Measurements from ENCODE around the gene SQOR. TPM values are rescaled to one million over a fixed set of nuclear protein-coding genes. Genes with fewer than 3 reads are reported as not detected.

Gene SQOR
- total RNA-seq, 1 experiment from 2014 or later, result 17.6 TPM

DNA sequence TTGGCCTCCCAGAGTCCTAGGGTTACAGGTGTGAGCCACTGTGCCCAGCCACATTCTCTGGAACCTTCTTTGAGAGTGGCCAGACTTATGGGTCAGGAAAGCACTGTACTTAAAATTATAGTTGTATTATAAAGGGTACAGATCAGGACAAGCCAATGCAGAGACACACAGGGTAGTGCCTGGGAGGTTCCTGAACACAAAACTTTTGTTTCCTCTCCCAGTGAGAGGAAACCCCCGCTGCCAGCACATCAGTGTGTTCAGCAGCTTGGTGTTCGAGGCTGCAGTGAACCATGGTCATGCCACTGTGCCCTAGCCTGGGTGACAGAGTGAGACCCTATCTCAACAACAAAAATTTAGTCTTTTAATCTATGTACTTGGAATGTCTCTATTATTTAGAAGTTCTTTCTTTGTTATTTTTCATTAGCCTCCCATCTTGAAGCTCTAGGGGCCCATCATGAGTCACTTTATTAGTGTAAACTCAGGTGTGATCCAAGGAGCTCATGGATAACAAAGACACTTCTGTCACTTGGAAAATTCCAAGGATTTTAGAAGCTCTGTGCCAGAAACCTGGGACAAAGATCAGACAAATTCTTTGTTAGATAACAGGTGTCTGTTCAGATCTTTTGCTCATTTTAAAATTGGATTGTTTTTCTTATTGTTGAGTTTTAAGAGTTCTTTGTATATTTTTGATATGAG, 39.8 kb upstream of the SQOR start:
- POLR2A ChIA-PET, result interaction anchor here (1.4 kb wide), 1 partner anchor 8 kb away, joined by 3 read pairs; the partner anchor contains the start of gene BLOC1S6
- H3K27ac ChIP-seq (ENCODE audit: low read depth, low read length), result peak overlapping the region; percentile 74
- peak; percentile 39 for DNase-seq (ENCODE audit: low read depth, low spot score)
- ATAC-seq, result peak; percentile 79
- H2AFZ ChIP-seq (ENCODE audit: low read depth, low read length, poor library complexity, severe bottlenecking), result no peak overlapping the region
- H3K79me2 ChIP-seq (ENCODE audit: insufficient read depth, low read length), result peaks cover 58% of the 10 kb centered on the region
- no TSS peak for BruUV-seq (replicated peaks)
- peak overlapping the region; percentile 46 for H3K4me2 ChIP-seq (ENCODE audit: low read length)
- no peaks in the 10 kb centered on the region for H3K9me3 ChIP-seq (ENCODE audit: control insufficient read depth in 1 of 2, insufficient read depth in 1 of 2, low read depth in 1 of 2, low read length in 2 of 2)
- CTCF ChIA-PET, result interaction anchor here (1.0 to 1.5 kb wide), 3 partner anchors 17 to 137 kb away, joined by 5 to 8 read pairs (median 6); no protein-coding TSS in a partner anchor
- peaks cover 12 to 15% of the 10 kb centered on the region in 2 experiments; a peak in 3 of 4 replicates for H3K4me1 ChIP-seq (ENCODE audit: control insufficient read depth in 1 of 2, insufficient read depth in 2 of 2, low read length in 2 of 2)
- no peak overlapping the region for H3K9ac ChIP-seq (ENCODE audit: low read length)
- no peaks in the 10 kb centered on the region for H4K20me1 ChIP-seq (ENCODE audit: insufficient read depth)
- H3K9me2 ChIP-seq (ENCODE audit: insufficient read depth), result no peaks in the 10 kb centered on the region
- 0 out of 4 replicates have a peak overlapping the region, but pooled peaks of 1 of the 2 experiments have one; percentile 2 for H3K4me3 ChIP-seq (replicated peaks in 1 of 2; ENCODE audit: low read depth in 1 of 2, low read length in 2 of 2)
- peaks cover 2 to 10% of the 10 kb centered on the region in 2 experiments for H3K36me3 ChIP-seq (ENCODE audit: control insufficient read depth in 1 of 2, insufficient read depth in 2 of 2, low read length in 2 of 2)
- TF ChIP-seq SP1 (IDR thresholded peaks at IDR 0.05; ENCODE audit: low read depth) (peak; percentile 30; the same call in 1 of the 2 replicates), RAD21 (IDR thresholded peaks at IDR 0.05; ENCODE audit: low read depth) (no peak), JUND (IDR thresholded peaks at IDR 0.05) (peak; percentile 21; the same call in 1 of the 2 replicates), FOSL1 (IDR thresholded peaks at IDR 0.05; ENCODE audit: low read depth) (peak; percentile 20; the same call in 1 of the 2 replicates), EGR1 (IDR thresholded peaks at IDR 0.05; ENCODE audit: low read depth) (no peak)
- RAD21 ChIA-PET (ENCODE audit: low non-redundant PET in 1 of 2, low total read pairs in 2 of 2, uncharacterized antibody in 2 of 2, unreplicated experiment in 2 of 2), result no interaction called here
- intact Hi-C loops (cut with micrococcal nuclease), result no loop called here
- no peaks in the 10 kb centered on the region for H3K27me3 ChIP-seq (ENCODE audit: insufficient read depth, low read length)

DNA sequence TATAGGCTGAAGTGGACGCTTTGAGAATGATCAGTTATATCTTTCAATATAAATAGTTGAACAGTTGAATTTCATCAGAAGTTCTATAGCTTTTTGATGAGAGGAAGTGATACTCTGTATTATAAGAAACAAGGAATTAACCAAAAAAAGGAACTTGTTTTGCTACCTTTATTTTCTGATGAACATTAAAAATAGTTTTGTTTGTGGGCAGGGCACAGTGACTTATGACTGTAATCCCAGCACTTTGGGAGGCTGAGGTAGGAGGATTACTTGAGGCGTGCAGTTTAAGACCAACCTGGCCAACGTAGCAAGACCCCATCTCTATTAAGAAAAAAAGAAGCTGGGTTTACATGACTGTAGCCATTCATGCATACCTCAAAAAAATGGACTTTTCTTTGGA, 30.9 kb upstream of the SQOR start:
- H3K79me2 ChIP-seq (ENCODE audit: insufficient read depth, low read length), result peaks cover 17% of the 10 kb centered on the region
- H2AFZ ChIP-seq (ENCODE audit: low read depth, low read length, poor library complexity, severe bottlenecking), result no peak overlapping the region
- DNase-seq (ENCODE audit: low read depth, low spot score) (no peak), ATAC-seq (no peak)
- intact Hi-C loops (cut with micrococcal nuclease), result no loop called here
- no peak overlapping the region for H3K4me2 ChIP-seq (ENCODE audit: low read length)
- BruUV-seq (replicated peaks), result no TSS peak
- RAD21 ChIA-PET (ENCODE audit: low non-redundant PET in 1 of 2, low total read pairs in 2 of 2, uncharacterized antibody in 2 of 2, unreplicated experiment in 2 of 2), result no interaction called here
- no peak overlapping the region for H3K4me3 ChIP-seq (replicated peaks in 1 of 2; ENCODE audit: low read depth in 1 of 2, low read length in 2 of 2)
- no peaks in the 10 kb centered on the region for H3K9me3 ChIP-seq (ENCODE audit: control insufficient read depth in 1 of 2, insufficient read depth in 1 of 2, low read depth in 1 of 2, low read length in 2 of 2)
- no peaks in the 10 kb centered on the region for H3K9me2 ChIP-seq (ENCODE audit: insufficient read depth)
- H3K9ac ChIP-seq (ENCODE audit: low read length), result no peak overlapping the region
- no peaks in the 10 kb centered on the region for H3K4me1 ChIP-seq (ENCODE audit: control insufficient read depth in 1 of 2, insufficient read depth in 2 of 2, low read length in 2 of 2)
- H4K20me1 ChIP-seq (ENCODE audit: insufficient read depth), result no peaks in the 10 kb centered on the region
- H3K36me3 ChIP-seq (ENCODE audit: control insufficient read depth in 1 of 2, insufficient read depth in 2 of 2, low read length in 2 of 2), result peaks cover 0 to 14% of the 10 kb centered on the region in 2 experiments; a peak in 3 of 4 replicates
- POLR2A ChIA-PET, result no interaction called here
- H3K27ac ChIP-seq (ENCODE audit: low read depth, low read length), result no peak overlapping the region
- CTCF ChIA-PET, result interaction anchor here (0.9 to 1.1 kb wide), 2 partner anchors 10 to 30 kb away, joined by 4 to 5 read pairs; no protein-coding TSS in a partner anchor
- TF ChIP-seq EGR1 (IDR thresholded peaks at IDR 0.05; ENCODE audit: low read depth) (no peak), POLR2AphosphoS5 (IDR thresholded peaks at IDR 0.05; ENCODE audit: low read depth, low read length) (no peak), SIN3A (IDR thresholded peaks at IDR 0.05; ENCODE audit: low read depth) (no peak), ELF1 (IDR thresholded peaks at IDR 0.05; ENCODE audit: borderline replicate concordance, low read depth) (no peak), POLR2A (IDR thresholded peaks at IDR 0.05; ENCODE audit: borderline replicate concordance, extremely low read depth, insufficient read depth, insufficient read length) (no peak), ZNF274 (IDR thresholded peaks at IDR 0.05; ENCODE audit: low read depth, low read length) (no peak), CEBPB (IDR thresholded peaks at IDR 0.05; ENCODE audit: low read depth) (no peak), TCF7L2 (IDR thresholded peaks at IDR 0.05; ENCODE audit: borderline replicate concordance, extremely low read depth, insufficient read depth, insufficient read length) (no peak), EZH2phosphoT487 (IDR thresholded peaks at IDR 0.05; ENCODE audit: borderline replicate concordance) (no peak), YY1 (IDR thresholded peaks at IDR 0.05; ENCODE audit: extremely low read depth, insufficient replicate concordance, low read depth, low read length) (no peak), RAD21 (IDR thresholded peaks at IDR 0.05; ENCODE audit: low read depth) (no peak), CBX3 (IDR thresholded peaks at IDR 0.05; ENCODE audit: low read depth) (no peak), SP1 (IDR thresholded peaks at IDR 0.05; ENCODE audit: low read depth) (no peak), EZH2 (IDR thresholded peaks at IDR 0.05) (no peak), SRF (IDR thresholded peaks at IDR 0.05; ENCODE audit: low read depth) (no peak)
- TF ChIP-seq, protein P1, sequence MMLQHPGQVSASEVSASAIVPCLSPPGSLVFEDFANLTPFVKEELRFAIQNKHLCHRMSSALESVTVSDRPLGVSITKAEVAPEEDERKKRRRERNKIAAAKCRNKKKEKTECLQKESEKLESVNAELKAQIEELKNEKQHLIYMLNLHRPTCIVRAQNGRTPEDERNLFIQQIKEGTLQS (IDR thresholded peaks at IDR 0.05), result no peak
- TF ChIP-seq, protein P2, sequence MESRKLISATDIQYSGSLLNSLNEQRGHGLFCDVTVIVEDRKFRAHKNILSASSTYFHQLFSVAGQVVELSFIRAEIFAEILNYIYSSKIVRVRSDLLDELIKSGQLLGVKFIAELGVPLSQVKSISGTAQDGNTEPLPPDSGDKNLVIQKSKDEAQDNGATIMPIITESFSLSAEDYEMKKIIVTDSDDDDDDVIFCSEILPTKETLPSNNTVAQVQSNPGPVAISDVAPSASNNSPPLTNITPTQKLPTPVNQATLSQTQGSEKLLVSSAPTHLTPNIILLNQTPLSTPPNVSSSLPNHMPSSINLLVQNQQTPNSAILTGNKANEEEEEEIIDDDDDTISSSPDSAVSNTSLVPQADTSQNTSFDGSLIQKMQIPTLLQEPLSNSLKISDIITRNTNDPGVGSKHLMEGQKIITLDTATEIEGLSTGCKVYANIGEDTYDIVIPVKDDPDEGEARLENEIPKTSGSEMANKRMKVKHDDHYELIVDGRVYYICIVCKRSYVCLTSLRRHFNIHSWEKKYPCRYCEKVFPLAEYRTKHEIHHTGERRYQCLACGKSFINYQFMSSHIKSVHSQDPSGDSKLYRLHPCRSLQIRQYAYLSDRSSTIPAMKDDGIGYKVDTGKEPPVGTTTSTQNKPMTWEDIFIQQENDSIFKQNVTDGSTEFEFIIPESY (IDR thresholded peaks at IDR 0.05; ENCODE audit: extremely low read depth, insufficient replicate concordance, low read length), result no peak
- no peaks in the 10 kb centered on the region for H3K27me3 ChIP-seq (ENCODE audit: insufficient read depth, low read length)
